ENCODE results near the gene PSTK.

The PSTK gene

GRCh38 chr10:122992031-122992585 lies 11.9 kb downstream of the PSTK start:
- no peak for DNase-seq (ENCODE audit: low read depth in 2 of 2)

DNA sequence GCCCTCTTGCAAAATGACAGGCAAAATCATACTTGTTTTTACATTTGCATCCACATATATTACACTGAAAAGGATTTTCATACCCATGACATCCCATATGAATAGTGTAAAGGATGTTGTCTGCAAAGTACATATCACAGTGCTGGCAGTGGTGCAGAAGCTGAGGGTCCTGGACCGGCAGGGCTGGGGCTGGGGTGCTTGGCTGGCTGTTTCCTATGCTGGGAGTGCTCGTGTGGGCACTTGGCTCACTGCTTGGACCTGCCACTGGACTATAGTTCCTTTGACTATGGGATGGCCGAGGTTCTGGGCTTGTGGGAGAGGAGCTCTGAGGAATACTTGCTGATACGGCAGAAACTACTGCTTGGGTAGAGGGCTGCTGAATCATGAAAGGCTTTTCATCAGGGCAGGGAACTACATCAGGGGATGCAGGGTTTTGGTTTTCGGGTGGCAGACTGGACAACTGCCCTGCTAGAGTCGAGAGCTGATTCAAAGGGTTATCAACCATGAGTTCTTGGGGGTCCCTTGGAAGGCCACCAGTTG lies 13.7 kb downstream of the PSTK start:
- no peak for DNase-seq (ENCODE audit: low read depth in 2 of 2)

DNA sequence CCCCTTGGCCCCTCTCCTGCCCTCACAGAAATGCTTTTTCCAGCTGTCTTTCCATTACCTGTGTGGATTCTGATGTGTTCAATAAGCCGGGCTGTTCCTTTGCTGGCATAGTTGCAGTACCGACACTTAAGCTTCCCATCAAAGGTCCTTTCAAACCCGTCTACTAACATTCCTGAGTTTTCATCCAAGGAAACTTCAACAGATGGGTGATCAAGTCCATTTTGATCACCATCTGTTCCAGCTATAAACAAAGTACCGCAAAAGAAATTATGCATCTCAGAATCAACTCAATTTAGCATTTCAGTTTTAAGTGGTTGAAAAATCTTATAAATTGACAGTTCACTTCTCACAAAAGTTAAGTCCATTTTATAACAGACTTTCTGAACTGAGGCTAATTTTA lies 15.7 kb downstream of the PSTK start:
- no peak for DNase-seq (ENCODE audit: low read depth in 2 of 2)

- DNase-seq (ENCODE audit: low read depth in 2 of 2), result no peak
Measured at GRCh38 chr10:122997864-122998263, 17.7 kb downstream of the PSTK start.

DNA sequence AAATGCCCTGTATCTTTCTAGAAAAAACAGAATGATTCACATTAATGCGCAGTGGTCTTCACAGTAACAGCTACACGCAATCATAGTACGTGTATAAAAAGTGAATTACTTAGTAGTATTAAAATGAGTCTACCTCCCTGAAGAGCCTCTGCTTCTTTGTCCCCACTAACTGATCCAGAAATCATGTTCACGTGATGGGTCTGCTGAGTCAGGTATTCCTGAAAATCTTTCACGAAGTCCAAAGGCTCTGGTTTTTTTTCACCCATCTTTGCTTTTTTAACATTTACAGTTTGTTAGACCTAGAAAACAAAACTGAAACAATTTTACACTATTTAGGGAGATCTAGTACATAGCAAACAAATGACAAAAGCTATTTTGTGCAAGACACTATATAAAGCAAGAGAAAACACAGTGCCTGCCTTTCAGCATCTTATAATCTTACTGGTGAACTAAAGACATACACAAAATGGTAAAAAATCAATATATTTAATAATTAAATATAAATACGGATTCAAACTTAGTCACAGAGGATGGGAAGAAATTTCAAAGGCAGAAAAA lies 18.2 kb downstream of the PSTK start:
- DNase-seq (ENCODE audit: low read depth in 2 of 2), result no peak

- DNase-seq (ENCODE audit: low read depth in 2 of 2), result no peak
Measured at GRCh38 chr10:122998934-122999333, 18.7 kb downstream of the PSTK start.

DNA sequence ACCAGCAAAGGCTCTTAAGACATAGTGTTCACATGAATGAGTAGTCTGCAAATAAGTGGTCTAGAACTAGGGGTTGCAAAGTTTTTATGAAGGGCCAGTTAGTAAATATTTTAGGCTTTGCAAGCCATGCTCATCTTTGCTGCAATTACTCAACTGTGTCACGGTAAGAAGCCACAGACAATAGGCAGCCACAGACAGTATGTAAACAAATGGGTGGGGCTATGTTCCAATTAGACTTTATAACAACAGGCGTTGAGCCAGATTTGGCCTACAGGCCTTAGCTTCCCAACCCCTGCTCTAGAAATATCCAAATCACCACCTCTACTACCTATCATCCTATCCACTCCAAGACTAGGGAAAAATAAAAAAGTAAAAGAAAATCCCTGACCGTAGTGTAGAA lies 19.1 kb downstream of the PSTK start:
- no peak for DNase-seq (ENCODE audit: low read depth in 2 of 2)

DNA sequence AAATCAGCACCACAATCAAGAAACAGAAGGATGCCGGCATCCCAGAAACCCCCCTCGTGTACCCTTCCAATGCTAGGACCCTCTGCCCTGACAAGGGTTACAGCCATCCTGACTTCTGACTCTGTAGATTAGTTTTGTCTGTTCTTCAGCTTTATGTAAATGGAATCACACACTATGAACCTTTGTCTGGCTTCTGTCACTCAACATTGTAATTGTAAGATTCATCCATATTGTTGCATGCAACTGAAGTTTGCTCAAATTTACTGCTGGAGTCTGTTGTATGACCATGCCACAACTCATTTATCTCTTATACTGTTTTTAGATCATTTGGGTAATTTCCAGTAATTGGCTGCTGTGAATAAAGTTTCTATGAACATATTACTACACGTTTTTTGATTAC lies 20.0 kb downstream of the PSTK start:
- DNase-seq (ENCODE audit: low read depth in 2 of 2), result no peak

GRCh38 chr10:123001370-123001769 lies 21.2 kb downstream of the PSTK start:
- DNase-seq (ENCODE audit: low read depth in 2 of 2), result no peak

GRCh38 chr10:123004298-123004697 lies 24.1 kb downstream of the PSTK start:
- DNase-seq (ENCODE audit: low read depth in 2 of 2), result no peak

DNA sequence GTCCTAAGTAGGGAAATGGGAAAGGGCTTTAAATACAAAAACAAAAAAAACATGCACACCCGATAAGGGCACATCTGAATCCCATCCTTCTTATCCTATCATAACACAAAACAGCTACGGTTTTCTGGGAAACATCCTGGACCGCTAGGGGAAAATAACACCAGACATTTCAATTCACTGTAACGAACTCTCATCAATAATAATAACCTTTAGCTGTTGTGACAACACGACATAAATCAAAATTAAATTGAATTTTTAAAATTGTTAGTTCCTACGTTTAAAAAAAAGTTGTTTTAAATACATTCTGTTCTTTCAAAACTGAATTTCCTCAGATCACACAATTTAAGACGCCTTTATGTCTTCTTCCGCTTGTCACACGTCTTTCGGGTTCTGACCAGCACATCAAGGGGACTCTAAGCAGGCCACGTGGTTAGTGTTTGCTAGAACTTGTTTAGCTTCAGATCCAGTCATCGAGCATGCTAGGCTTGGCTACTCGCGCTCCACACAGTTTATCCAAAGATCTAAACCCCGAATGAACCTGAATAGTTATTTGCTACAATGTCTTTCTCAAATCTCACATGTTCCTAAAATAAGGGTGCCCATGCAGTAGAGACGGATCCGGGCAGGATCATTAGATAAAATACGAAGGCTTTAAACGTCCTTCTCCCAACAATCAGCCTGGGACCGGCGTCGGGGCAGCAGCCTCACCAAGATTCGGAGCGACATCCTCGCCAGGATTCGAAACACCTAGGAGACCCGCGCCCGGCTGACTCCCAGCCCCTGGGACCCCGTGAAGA lies 27.6 kb downstream of the PSTK start:
- peak in 1 of 2 donors; percentile 32 for DNase-seq (ENCODE audit: low read depth in 2 of 2)

GRCh38 chr10:123008355-123009104 lies 28.3 kb downstream of the PSTK start, which contains the start of the genes ACADSB and IKZF5:
Gene ACADSB, plus strand, starts transcription at chr10:123009006. Its CDS starts 24 bp downstream, at chr10:123009030.
Gene IKZF5, minus strand, starts transcription at chr10:123008795. Its CDS starts 10,170 bp downstream, at chr10:122998625.
- DNase-seq (ENCODE audit: low read depth in 2 of 2), result peak; percentile 90 to 95

GRCh38 chr10:123009105-123009820 lies 29.1 kb downstream of the PSTK start:
- no peak for DNase-seq (ENCODE audit: low read depth in 2 of 2)

- DNase-seq (ENCODE audit: low read depth in 2 of 2), result no peak
Measured at GRCh38 chr10:123011987-123012386, 31.8 kb downstream of the PSTK start.

- no peak for DNase-seq (ENCODE audit: low read depth in 2 of 2)
Measured at GRCh38 chr10:123013456-123014419, 33.5 kb downstream of the PSTK start.

DNA sequence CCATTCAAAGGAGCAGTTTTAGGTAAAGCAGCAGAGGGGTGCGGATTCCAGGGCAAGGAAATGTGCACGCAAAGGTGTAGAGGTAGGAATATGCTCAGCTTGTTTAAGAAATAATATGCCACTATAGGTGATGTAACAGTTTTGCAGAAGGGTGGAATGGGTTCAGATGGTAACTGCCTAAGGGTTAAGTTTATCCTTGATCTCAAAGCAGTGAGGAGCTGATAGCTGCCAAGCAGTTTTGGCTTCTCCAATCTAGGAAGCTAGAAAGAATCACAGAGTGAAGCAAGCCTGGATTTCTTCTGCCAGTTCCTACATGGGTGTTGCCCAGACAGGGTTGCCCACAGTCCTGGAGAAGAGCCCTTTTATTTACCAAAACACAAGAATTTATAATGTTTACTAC lies 34.6 kb downstream of the PSTK start:
- DNase-seq (ENCODE audit: low read depth in 2 of 2), result no peak

DNA sequence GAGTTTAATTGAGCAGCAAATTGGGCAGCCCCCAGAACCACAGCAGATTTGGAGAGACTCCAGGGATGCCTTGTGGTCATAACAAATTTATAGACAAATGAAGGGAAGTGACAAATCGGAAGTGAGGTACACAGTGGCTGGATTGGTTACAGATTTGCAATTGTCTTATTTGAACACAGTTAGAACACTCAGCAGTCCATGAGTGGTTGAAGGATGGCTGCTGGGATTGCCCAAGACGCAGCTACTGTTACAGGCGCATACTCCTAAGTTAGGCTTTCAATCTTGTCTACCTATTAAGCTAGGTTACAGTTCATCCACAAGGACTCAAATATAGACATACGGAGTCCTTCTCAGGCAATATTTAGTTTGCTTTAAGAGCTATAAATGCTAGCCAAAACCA lies 36.0 kb downstream of the PSTK start:
- no peak for DNase-seq (ENCODE audit: low read depth in 2 of 2)

DNA sequence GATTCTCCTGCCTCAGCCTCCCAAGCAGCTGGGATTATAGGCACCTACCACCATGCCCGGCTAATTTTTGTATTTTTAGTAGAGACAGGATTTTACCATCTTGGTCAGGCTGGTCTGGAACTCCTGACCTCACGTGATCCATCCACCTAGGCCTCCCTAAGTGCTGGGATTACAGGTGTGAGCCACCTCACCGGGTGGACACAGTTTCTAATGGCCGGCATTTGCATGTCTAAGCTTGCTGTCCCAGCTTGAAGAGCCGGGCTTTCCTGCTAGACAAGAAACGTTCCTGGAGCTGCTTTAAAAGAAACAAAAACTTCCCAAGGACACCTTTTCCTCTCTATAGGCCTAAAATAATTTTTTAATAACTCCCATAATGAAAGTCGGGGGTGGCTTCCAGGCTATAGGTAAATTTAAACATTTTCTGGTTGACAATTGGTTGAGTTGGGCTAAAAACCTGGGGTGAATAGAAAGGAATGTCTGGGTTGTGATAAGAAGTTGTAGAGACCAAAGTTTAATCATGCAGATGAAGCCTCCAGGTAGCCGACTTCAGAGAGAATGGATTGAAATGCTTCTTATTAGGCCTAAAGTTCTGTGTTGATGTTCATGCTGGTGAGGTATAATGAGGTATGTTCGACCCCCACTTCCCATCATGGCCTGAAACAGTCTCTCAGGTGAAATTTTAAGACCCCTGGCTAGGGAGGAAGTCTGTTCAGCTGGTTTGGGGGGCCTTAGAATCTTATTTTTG lies 37.4 kb downstream of the PSTK start:
- no peak for DNase-seq (ENCODE audit: low read depth in 2 of 2)

- DNase-seq (ENCODE audit: low read depth in 2 of 2), result no peak
Measured at GRCh38 chr10:123018531-123018930, 38.3 kb downstream of the PSTK start.

GRCh38 chr10:123019264-123019663 lies 39.1 kb downstream of the PSTK start:
- DNase-seq (ENCODE audit: low read depth in 2 of 2), result no peak
